Endodermal cell (in vitro differentiated cells): ENCODE measurements around the gene BIRC7. TPM values are rescaled to one million over a fixed set of nuclear protein-coding genes. Genes with fewer than 3 reads are reported as not detected.
A peak's percentile ranks its signal among the peaks of the same experiment; 100 is the strongest.

Experiments
- DNase-seq: peaks from one replicate; pipeline ENCODE4 v3.0.0-alpha.2; 2017
- H3K27ac ChIP-seq: 2 replicates; pipeline ENCODE4 v1.5.1; 2013; ENCODE audit warnings: mild to moderate bottlenecking, low read depth, low read length, moderate library complexity
- H3K27me3 ChIP-seq: 2 replicates; pipeline ENCODE4 v1.6.1; 2013; ENCODE audit warnings: mild to moderate bottlenecking, low read length, moderate library complexity; ENCODE audit not compliant: insufficient read depth, control insufficient read depth, poor library complexity, severe bottlenecking
- H3K36me3 ChIP-seq: 2 replicates; pipeline ENCODE4 v1.7.0; 2013; ENCODE audit warnings: mild to moderate bottlenecking, low read length, moderate library complexity; ENCODE audit not compliant: control insufficient read depth, insufficient read depth
- H3K4me1 ChIP-seq: one replicate; pipeline ENCODE4 v1.7.0; 2013; ENCODE audit warnings: low read length; ENCODE audit not compliant: control insufficient read depth, insufficient read depth
- H3K4me3 ChIP-seq: 2 replicates; pipeline ENCODE4 v1.5.1; 2013; ENCODE audit warnings: mild to moderate bottlenecking, low read length, moderate library complexity
- H3K9ac ChIP-seq: 2 replicates; pipeline ENCODE4 v1.6.1; 2013; ENCODE audit warnings: mild to moderate bottlenecking, low read length, moderate library complexity; ENCODE audit not compliant: poor library complexity, severe bottlenecking; ENCODE audit errors: extremely low read depth
- H3K9me3 ChIP-seq: 2 replicates; pipeline ENCODE4 v1.6.1; 2013; ENCODE audit warnings: mild to moderate bottlenecking, low read length, moderate library complexity; ENCODE audit not compliant: control insufficient read depth
- H3K27ac Mint-ChIP-seq: 2 replicates; pipeline ENCODE4 v1.8.0; 2020; ENCODE audit warnings: mixed read lengths
- H3K27me3 Mint-ChIP-seq: 2 replicates; pipeline ENCODE4 v1.8.0; 2021; ENCODE audit warnings: mild to moderate bottlenecking, mixed read lengths; ENCODE audit not compliant: insufficient read depth
- H3K36me3 Mint-ChIP-seq: 2 replicates; pipeline ENCODE4 v1.8.0; 2020; ENCODE audit warnings: low read depth, mixed read lengths
- H3K4me1 Mint-ChIP-seq: 2 replicates; pipeline ENCODE4 v1.8.0; 2020; ENCODE audit warnings: mixed read lengths
- H3K4me3 Mint-ChIP-seq: 2 replicates; pipeline ENCODE4 v1.8.0; 2020; ENCODE audit warnings: mild to moderate bottlenecking, moderate library complexity, mixed read lengths
- H3K9me3 Mint-ChIP-seq: 2 replicates; pipeline ENCODE4 v1.8.0; 2020; ENCODE audit warnings: mild to moderate bottlenecking, mixed read lengths
- CTCF ChIP-seq: fragments of 200-600 bp; sonication (generic); conservative IDR thresholded peaks from 2 replicates; pipeline ENCODE4 v1.5.0; 2021; ENCODE audit warnings: antibody characterized with exemption, mild to moderate bottlenecking
- WGBS, 2 experiments: methylation state at CpG; one replicate each; pipeline versions ENCODE4 v1.1.5 to v1.1.7; 2013; ENCODE audit warnings: missing lambda C conversion rate in 2 of 2, mixed read lengths in 1 of 2; ENCODE audit not compliant: insufficient coverage in 1 of 2, insufficient read length in 1 of 2; 5-methylcytosine and 5-hydroxymethylcytosine counted together
- total RNA-seq, 2 donors: library from RNA; stranded (reverse); fragmentation: NEBNext Ultra II Directional in 1 of 2; extraction: Animal tissue kit (Norgen Biotek cat#: 25700) in 1 of 2; gene quantifications; 2 replicates in 1 of 2; 3 replicates in 1 of 2; pipeline ENCODE4 v1.2.1, GENCODE V29; 2021

Gene BIRC7
- total RNA-seq, 2 donors from 2014 or later = not detected

DNA sequence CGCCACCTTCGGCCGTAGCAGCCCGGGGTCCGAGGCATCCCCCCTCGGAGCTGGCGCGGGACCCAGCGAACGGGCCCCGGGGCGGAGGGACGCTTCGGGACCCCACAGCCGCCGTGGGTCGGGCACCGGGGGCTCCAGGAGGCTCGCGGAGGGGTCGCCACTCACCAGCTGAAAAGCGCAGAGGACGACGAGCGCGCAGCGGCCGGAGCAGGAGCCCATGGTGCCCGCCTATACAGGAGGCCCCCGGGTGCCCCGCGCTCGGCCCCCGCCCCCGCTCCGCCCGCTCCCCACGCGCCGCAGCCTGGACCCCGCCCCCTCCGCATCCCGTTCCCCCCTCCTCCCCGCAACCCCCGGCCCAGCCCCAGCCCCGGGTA, 18.5 kb downstream of the BIRC7 start, which contains the start of gene NKAIN4:
NKAIN4 (minus strand) TSS at position 232 of the 374 bp plus-strand sequence; CDS start at position 219, 13 bp downstream.
- Mint-ChIP-seq H3K4me3 (peak within 1 kb of the TSS; percentile 49), H3K36me3 (no peaks in the 10 kb centered on the region), H3K27ac (no peak within 1 kb of the TSS), H3K9me3 (peaks cover 8% of the 10 kb centered on the region), H3K4me1 (no peaks in the 10 kb centered on the region), H3K27me3 (peaks cover 55% of the 10 kb centered on the region)
- Histone ChIP-seq H3K27me3 (peaks cover 54% of the 10 kb centered on the region), H3K27ac (peak within 1 kb of the TSS; percentile 96), H3K9ac (no peak within 1 kb of the TSS), H3K4me1 (peaks cover 3% of the 10 kb centered on the region), H3K36me3 (no peaks in the 10 kb centered on the region), H3K4me3 (peak within 1 kb of the TSS; percentile 45), H3K9me3 (no peaks in the 10 kb centered on the region)
- peak; percentile 63 for DNase-seq
- WGBS, 2 experiments = 0 to 1% methylated on average over 3 to 34 of the region's 46 CpGs
- no peak for TF ChIP-seq CTCF

DNA sequence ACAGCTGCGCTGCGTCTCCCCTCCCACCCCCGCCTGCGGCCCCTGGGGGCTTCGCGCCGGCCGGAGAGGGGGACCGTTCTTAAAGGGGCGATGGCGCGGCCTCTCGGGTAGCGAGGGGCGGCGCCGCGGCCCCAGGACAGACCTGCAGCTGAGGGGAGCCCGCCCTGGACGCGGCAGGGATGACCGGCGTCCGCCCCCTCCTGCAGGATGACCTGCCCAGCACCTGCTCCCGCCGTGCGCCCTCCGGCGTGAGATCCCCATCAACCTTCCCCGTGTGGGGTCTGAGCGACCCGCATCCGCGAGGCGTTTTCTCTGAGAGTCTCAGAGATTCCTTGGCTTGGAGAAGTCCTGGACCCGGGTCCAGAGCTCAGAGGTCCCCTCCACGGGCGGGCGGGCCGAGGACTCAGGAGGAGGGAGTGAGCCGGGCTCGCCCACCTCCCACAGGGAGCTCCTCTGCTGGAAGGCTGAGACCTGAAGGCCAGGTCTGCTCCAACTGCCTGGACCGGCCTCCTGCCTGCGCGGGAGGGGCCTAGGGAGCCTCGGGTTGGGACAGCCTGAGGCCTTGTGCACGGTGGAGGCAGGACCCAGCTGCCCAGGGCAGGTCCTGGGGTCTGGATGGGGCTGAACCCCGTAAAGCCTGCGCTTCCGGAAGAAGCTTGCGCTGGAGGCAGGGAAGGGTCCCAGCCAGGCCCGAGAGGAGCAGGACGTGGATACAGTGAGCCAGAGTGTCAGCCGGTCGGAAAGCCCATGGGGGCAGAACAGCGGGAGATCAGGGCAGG, 19.1 kb downstream of the BIRC7 start:
- Histone ChIP-seq H3K4me1 (peaks cover 3% of the 10 kb centered on the region), H3K27me3 (peaks cover 54% of the 10 kb centered on the region), H3K27ac (peak overlapping the region; percentile 70), H3K36me3 (no peaks in the 10 kb centered on the region), H3K4me3 (no peak overlapping the region), H3K9me3 (no peaks in the 10 kb centered on the region), H3K9ac (no peak overlapping the region)
- H3K36me3 Mint-ChIP-seq = no peaks in the 10 kb centered on the region
- peak; percentile 82 for DNase-seq
- H3K4me1 Mint-ChIP-seq = no peaks in the 10 kb centered on the region
- H3K9me3 Mint-ChIP-seq = peaks cover 8% of the 10 kb centered on the region
- peaks cover 56% of the 10 kb centered on the region for H3K27me3 Mint-ChIP-seq
- peak overlapping the region; percentile 49 for H3K4me3 Mint-ChIP-seq
- no peak overlapping the region for H3K27ac Mint-ChIP-seq
- peak; percentile 58 for TF ChIP-seq CTCF
- 12 to 29% methylated on average over 24 to 56 of the region's 56 CpGs for WGBS, 2 experiments

DNA sequence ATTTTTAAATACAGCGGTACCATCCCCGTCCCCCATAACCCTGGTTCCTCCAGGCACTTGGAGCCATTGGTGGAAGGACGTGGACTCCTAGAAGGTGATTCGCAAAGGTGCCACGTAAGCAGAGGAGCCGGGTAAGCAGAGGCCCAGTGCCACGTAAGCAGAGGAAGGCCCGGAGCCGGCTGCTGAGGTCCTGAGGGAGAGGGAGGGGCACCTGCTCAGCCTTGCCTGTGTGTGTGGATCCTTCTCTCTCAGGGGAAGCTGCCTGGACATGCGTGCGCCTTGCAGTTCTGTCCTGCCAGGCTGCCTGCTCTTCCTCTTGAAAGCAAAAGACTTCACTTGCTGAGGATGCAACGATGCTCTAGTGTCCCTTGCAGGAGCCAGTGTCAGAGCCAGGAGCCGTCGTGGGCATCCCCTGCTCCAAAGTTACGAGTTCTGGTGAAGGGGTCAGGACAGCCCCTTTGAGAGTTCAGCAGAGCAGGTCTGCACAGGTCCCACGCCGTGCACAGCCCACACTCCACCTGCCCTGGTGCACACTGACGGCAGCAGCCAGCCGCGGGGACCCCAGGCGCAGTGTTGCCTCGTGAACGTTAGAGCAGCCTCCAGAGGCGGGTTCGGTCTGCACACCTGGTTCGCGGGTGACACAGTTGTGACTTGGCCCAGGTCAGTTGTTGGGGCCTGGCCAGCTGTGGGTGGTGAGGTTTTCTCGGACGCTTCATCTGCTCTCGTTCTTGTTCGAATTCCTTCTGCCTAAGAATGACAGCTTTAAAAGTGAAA, 20.4 kb downstream of the BIRC7 start:
- H3K36me3 ChIP-seq = no peaks in the 10 kb centered on the region
- Mint-ChIP-seq H3K36me3 (no peaks in the 10 kb centered on the region), H3K9me3 (peaks cover 4% of the 10 kb centered on the region), H3K4me1 (no peaks in the 10 kb centered on the region), H3K27me3 (peaks cover 53% of the 10 kb centered on the region), H3K4me3 (no peak overlapping the region), H3K27ac (no peak overlapping the region)
- no peak for TF ChIP-seq CTCF
- peaks cover 54% of the 10 kb centered on the region for H3K27me3 ChIP-seq
- H3K4me1 ChIP-seq = peaks cover 3% of the 10 kb centered on the region
- no peak overlapping the region for H3K9ac ChIP-seq
- no peaks in the 10 kb centered on the region for H3K9me3 ChIP-seq
- DNase-seq = no peak
- 82 to 86% methylated on average over 18 to 31 of the region's 31 CpGs for WGBS, 2 experiments
- H3K27ac ChIP-seq = no peak overlapping the region
- H3K4me3 ChIP-seq = no peak overlapping the region
